ENCODE results near the gene MALRD1.

Gene MALRD1

DNA sequence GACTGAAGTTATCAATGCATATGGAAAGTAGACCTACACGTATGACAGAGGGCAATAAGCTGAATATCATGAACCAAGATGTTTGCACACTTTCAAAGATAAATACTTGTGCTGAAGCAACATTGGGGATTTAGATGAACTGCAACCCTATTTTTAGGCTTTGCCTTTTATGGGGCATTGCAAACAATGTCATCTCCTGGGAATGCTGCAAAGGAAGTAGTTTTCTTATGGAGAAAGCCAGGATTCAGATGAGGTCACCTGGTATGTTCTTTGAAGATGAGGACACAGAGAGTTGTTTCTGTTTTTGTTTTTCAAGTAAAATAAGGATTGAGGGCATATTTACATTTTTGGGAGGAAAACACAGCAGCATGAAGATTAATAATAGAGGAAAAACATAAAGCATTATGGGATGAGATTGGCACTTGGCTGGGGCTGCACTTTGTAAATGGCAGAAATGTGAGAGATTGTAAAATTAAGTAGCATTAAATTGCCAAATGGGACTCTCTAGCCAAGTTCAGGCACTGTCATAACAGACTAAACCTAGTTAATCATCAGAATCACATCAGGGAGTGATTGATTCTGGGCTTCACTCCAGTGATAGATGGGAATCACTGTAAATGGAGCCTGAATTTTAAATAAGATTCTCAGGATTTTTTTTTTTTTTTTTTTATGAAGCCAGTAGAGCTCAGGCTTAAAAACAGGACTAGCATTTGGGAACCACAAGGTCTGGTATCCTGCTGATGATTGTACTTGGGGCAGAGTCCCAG, 63.1 kb downstream of the MALRD1 start:
- no peak for DNase-seq

DNA sequence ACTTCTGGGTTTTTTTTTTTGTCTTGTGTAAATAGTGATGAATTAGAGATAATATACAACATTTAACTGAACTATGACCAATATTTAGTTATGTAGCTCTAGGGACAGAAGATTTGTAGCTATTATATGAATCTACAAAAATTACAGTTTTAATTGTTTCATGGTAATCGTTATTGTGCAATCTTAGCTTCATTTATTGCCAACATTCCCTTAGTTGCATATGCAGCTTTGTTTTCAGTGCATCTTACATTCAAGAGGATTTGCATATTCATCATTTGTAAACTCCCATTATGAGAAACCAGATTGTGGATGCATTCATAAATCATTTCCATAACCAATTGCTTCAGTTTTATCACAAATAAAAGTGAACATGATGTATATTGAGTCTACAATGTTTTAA, 68.8 kb downstream of the MALRD1 start:
- DNase-seq, result no peak

DNA sequence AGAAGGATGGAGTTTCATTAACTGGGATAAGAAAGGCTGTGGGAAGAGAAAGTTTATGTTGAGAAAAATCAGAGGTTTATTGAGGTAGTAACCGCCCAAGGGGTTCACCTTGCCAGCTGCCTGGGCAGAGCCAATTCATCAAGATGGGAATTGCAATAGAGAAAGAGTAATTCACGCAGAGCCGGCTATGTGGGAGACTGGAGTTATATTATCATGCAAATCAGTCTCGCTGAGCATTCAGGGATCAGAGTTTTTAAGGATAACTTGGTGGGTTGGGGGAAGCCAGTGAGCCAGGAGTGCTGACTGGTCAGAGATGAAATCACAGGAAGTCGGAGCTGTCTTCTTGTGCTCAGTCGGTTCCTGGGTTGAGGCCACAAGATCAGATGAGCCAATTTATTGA, 70.6 kb downstream of the MALRD1 start:
- DNase-seq, result no peak

DNA sequence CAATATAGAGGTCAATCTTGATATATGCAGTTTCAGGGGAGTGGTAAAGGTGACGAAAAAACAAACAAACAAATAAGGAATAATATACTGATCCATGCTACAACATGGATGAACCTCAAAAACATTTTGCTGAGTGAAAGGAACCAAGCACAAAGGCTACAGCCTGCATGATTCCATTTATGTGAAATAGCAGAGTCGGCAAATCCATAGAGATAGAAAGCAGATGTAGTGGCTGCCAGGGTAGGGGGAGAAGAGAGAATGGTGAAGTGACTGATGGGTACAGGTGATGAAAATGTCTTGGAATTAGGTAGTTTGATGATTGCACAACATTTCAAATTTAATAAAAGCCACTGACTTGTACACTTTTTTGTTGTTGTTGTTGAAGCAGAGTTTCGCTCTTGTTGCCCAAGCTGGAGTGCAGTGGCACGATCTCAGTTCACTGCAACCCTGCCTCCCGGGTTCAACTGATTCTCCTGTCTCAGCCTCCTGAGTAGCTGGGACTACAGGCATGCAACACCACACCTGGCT, 71.8 kb downstream of the MALRD1 start:
- DNase-seq, result no peak

DNA sequence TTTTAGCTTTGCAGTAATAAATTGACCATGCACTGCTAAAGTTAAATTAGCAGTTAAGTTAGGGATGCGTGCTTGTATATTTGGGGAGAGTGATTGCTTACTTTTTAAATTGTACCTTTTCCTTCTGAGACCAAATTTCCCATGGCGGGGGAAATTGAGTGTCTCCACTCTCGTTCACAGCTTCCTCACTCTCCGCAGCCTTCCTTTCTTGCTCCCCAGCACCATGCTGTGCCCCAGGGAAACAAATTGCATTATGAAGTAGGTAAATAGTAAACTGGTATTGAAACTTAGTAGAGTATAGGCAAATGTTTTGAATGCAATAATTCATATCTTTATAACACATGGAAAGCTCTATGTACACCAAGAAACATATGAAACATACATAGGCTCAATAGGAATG, 85.4 kb downstream of the MALRD1 start:
- DNase-seq, result no peak

DNA sequence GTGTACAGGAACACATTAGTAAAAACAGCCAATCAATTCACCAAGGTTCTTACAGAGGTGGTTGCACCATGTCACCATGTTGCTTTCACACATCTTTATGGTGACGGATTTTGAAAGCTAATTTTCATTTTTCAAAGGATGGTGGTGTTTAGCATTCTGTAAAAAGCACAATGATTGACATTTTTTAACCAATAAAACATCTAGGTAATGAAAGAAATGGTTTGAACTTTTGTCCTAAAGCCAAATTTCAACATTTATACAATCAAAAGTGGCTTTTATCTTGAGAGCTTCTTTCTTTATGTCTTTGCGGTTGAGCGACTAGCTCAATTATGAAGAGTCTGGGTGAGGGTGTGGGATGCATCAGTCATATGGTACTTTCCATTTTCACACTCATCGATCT, 94.4 kb downstream of the MALRD1 start:
- DNase-seq, result no peak

DNA sequence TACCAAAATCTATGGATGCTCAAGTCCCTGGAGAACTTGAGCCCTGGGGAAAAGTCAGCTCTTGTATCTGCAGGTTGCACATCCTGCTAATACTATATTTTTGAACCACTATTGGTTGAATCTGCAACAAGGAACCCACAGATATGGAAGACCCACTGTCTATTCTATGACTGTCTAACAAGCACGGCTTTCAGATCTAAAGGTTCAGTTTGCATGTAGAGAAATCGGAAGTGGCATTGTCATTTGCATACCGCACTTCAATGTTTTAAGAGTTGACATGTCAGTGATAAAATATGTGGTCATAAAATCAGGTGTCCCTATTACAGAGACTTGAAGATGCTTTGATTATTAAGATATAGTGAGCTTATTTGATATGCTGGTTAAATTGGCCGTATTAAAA, 95.6 kb downstream of the MALRD1 start:
- DNase-seq, result no peak

DNA sequence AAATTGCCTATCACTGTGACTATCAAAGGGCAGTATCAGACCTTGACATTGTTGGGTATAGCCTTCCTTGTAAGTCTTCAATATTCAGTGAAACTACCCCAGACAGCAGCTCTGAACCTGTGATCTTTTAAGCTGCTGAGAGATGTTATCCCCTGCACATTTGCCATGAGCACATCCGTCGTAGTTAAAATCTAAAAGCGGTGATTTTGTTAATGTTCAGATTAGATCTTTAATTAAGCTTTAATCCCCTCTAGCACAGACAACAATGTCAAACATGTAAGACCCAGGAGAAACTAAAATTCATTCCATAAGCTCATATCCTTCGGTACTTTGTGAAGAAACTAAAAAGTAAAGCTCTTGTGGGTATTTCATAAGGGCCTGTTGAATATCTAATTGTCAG, 105.8 kb downstream of the MALRD1 start:
- DNase-seq, result no peak

DNA sequence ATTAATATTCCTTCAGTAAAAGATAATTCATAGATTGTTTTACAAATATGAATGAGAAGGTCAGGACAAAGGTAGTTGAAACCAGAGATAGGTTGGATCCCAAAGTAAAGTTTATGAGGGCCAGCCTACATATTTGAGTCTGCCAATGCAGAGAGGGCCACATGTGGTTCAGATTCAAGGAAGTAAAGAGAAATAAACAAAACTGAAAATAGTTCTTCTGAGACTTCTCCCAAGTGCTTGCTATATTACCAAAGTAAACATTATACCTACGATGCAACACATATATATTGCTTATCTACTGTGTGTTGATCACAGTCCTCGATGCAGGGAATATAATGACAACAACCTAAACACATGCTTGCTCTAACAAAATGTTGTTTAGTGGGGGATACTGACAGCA, 109.8 kb downstream of the MALRD1 start:
- no peak for DNase-seq

DNA sequence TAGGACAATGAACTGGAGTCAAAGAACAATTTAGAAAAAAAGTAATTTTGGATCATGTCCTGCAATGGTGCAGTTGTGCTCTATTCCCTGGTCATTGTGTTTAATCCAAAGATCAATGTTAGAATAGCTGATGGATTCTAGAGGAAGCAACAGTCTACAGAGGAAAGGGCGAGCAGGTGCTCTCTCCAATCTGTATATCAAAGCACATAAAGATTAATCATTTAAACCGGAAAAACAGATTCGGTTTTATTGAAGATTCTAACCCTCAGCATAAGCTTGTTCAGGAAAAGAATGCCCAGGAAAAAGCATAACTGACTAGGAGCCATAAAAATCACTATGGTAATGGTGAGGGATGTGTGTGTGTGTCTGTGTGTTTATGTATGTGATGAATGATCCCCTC, 110.3 kb downstream of the MALRD1 start:
- no peak for DNase-seq

DNA sequence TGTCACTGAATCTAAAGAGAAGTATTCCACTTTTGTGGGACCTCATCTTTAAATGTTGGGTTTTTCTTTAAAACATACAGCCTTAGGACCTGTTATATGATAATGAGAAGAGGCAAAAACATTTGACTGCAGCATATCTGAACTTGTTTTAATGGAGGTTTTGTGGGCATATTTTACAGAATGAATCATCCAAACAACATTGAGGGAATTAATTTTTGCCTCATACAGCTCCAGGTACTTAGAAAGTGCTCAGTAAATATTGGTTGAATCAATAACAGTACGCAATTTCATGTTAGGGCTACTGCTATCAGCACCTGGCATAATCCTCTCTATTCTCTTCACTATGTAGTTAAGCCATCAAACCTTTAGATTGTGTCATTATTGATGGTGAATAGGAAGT, 115.9 kb downstream of the MALRD1 start:
- DNase-seq, result no peak

DNA sequence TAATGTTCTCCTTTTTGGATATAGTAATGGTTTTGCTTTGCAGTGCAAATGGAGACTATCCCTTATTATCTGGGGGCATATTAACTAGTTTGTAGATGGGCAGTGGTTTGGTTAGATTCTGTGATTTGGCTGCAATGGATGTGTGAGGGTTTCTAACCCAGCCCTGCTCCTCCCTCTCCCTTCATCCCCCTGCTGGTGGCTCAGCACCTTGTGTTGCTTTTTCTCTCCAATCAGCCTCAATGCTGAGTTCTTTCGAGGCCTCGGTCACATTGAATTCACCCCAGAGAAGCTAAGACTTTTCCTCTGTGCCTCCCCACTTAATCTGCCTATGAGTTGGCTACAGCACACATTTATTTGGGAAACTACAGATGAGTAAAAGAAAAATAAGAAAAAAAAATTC, 120.0 kb downstream of the MALRD1 start:
- DNase-seq, result no peak

DNA sequence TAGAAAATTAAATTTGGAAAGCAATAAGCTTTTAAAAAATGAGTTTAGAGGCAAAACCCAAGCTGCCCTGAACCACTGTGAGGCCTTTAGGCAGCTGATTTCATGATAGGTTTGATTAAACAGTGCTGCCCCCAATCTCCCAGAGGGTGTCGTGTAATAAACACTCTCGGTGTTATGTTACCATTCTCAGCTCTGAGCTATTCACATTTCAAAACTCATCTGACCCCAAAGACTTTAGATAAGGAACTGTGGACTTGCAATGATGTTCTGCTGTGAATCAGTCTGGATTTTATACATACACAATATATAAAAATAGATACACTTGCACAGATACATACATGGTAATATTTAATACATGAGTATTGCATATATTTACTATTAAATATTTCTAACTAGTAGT, 120.4 kb downstream of the MALRD1 start:
- no peak for DNase-seq

DNA sequence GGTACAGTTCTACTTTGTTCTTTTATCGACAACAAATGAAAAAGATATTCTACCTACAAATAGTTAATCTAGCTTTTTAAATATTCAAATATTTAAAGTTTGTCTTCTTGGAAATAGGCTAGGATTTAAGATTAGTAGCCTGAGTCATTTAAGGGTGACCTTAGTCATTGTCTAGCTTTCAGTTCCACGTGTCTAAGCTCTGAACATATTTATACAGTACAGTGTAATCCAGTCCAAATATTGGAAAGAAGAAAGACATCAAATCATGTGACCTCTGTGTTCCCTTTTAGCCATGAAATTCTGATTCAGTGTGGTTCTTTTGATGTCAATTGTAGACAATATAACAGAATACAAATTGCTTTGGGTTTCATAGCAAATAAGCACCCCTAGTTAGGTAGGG, 121.1 kb downstream of the MALRD1 start:
- no peak for DNase-seq

DNA sequence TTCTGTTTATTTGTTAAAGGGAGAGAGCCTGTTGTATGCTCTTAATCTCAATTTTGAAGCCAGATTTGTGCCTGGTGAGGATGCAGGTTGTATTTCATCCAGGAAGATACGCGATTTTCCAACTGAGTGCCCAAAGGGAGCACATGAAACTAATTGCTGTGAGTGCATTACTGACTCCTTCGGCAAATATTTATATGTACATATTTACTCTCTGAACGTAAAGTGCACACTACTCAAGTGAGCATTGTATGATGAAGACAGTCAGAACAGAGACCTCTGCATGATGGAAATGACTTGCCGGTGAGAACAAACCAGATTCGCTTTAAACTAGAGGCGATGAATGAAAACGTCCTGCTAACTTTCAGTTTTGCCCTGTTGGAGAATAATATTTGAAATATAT, 130.1 kb downstream of the MALRD1 start:
- DNase-seq, result no peak

DNA sequence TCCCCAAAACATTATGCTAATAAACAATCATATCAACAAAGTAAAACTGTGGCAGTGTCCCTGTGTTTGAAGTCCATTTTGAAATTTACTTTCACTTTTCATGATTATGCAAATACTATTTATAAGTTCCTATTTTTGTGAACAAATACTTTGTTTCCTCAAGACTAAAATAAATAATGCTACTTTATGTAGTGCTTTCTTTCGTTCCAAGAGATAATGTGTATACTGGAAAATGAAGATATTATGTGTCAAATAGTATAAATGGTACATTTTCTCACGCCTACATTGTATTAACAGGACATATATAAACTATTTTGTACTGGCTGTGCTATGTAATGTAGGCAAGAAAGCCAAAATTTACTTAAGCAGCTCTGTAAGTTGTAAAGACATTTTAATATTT, 136.3 kb downstream of the MALRD1 start:
- no peak for DNase-seq

DNA sequence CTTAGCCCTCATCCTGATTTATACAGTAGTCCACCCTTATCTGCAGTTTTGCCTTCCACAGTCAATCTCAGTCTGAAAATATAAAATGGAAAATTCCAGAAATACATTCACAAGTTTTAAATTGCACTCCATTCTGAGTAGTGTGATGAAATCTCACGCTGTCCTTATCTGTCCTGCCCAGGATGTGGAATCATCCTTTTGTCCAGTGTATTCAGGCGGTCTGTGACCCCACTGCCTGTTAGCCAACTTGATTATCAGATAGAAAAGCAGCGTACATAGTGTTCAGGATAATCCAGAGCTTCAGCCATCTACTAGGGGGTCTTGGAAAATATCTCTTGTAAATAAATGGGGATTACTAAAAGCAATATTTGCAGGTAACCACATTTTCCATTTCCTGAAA, 146.3 kb downstream of the MALRD1 start:
- DNase-seq, result no peak

DNA sequence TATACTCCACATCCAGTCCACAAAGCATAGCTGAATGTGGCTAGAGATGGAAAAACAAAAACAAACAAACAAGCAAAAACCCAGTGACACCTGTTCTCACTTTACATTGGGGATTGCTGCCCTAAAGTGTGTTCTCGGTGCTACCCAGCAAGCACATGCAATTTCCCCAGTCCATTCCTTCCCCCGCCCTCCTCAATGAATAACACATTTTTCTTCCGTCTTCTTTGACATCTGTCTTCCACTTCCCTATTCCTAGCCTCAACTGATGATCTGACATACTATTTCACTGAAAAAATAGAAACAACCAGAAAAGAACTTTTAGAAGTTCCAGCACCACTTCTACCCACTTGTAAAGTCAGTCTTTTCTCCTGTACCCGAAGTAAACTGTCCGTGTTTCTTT, 147.1 kb downstream of the MALRD1 start:
- DNase-seq, result no peak

DNA sequence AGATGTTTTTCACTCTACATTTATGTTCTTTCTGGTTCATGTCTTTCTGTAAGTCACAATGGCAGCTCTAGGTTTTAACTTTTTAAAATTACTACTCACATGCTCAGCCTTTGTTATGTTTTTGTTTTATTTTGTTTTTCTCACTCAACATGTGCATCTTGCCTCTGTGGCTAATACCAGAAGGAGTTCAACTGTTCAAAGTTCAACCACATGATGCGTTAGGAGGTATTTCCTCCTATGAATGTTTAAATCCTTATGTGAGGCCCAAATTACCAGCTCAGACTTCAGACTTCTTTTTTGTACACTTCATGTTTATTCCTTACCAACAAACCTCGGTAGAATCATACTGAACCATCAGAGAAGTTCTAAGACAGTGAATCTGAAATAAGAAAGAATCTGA, 151.6 kb downstream of the MALRD1 start:
- DNase-seq, result no peak

DNA sequence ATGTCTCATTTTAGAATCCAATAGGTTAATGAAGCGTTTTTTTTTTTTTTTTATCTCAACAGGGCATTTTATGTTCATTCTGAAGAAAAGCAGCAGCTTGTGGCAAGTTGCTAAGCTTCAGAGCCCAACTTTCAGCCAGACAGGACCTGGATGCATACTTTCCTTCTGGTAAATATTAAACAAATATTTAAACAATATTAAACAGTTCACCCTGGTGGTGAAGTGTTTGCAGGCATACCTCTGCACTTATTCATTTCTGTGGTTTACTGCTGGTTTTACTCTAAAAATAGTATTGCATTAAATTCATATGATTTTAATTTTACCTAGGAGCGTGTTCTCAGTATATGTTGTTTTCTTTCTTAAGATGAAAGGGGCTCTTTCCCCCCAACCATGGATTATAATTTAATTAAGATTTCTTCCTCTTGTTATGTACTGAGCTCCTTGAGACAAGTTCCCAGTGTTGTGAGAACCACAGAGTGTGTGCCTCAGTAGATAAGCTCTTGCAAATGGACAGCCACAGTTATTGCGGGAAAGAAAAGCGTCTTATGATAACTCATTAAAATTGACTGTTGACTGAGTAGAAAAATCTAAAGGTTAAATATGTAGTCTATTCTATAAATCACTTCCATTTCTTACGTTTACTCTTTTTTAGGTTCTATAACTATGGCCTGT, 155.8 kb downstream of the MALRD1 start:
- DNase-seq, result no peak

DNA sequence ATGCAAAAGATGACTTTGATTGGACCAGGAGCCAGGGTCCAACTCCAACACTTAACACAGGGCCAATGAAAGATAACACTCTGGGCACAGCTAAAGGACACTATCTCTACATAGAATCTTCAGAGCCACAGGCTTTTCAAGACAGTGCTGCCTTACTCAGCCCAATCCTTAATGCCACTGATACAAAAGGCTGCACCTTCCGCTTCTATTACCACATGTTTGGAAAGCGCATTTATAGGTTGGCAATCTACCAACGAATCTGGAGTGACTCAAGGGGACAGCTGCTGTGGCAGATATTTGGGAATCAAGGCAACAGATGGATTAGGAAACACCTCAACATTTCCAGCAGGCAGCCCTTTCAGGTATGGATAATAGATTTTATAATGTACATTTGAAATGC, 160.7 kb downstream of the MALRD1 start:
- no peak for DNase-seq

DNA sequence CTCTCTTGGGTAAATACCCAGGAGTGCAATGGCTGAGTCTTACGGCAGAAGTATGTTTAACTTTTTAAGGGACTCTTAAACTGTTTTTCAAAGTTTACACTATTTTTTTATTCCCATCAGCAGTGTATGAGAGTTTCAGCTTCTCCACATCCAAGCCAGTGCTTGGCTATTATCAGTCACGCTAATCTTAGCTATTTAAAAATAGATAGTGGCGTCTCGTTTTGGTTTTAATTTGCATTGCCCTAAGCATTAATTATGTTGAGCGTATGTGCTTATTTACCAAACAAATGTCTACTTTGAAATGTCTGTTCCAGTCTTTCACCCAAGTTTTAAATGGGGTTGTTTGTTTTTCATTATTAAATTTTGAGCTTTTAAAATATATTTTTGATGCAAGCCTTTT, 164.0 kb downstream of the MALRD1 start:
- DNase-seq, result no peak

DNA sequence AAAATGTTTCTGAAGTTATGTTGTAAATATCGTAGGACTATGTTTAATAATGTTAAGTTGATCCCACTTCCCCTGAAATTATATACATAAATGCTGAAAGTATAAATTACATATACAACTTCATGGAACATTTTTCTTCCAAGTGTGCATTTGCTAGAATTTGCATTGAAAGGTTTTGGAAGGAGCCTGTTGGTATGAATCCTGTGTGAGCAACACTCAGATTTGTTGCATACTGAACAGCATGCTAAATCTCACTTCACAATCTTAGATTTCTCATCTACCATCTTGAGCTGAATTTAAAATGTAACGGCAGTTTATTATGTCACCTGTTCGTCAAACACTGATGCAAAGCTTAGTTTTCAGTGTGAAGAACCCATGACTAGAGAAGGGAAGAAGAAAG, 172.6 kb downstream of the MALRD1 start:
- no peak for DNase-seq

DNA sequence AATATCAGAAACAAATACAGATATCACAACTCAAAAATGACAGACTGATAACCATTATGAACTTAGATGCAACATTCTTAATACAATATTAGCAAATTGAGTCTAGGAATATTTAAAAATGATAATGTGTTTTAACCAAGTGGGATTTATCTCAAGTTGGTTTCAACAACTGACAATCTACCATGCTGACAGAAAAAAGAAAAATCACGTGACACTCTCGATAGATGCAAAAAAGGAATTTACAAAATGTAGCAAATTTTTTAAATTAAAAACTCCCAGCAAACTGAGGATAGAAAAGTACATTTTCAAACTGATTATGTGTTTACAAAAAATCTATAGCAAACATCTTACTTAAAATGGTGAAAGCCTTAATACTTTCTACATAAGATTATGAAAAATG, 177.4 kb downstream of the MALRD1 start:
- no peak for DNase-seq

DNA sequence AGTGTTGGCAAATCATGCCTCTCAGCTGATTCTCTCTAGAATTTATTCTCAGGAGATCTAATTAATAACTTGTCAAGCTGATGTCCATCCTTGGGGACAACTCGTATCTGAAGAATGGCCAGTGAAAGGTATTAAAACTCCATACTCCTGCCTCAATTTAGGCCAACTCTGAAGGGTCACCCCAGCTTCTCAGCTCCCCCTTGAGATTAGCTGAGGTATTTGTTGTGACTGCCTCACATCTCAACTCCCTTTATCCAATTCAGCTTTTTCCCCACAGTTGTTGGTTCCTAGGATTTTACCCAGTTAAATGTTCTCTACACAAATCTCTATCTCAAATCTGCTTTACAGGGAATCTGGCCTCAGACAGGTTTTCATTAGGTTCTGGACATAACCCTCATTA, 182.4 kb downstream of the MALRD1 start:
- no peak for DNase-seq
